GM19452 (cell line): ENCODE data around the gene CCR6.
"Not testable (repeated sequence)": the region's sequence is repeated elsewhere in the genome, so short reads cannot be mapped to it uniquely, and the experiment has no call there.

ENCODE experiments used
- ATAC-seq: cut with Tn5 transposase; IDR thresholded peaks from one replicate; pipeline ENCODE4 v1.9.1; 2021; ENCODE audit not compliant: unreplicated experiment

The CCR6 gene

GRCh38 chr6:167165858-167166471, 43.1 kb downstream of the CCR6 start:
- no peak for ATAC-seq

GRCh38 chr6:167167699-167168098, 44.8 kb downstream of the CCR6 start:
- not testable (repeated sequence) for ATAC-seq

- ATAC-seq: not testable (repeated sequence)
These were observed 45.4 kb downstream of the CCR6 start for GRCh38 chr6:167168296-167168695.

GRCh38 chr6:167169867-167170266, 47.0 kb downstream of the CCR6 start:
- ATAC-seq: not testable (repeated sequence)

- not testable (repeated sequence) for ATAC-seq
These were observed 48.4 kb downstream of the CCR6 start for GRCh38 chr6:167171300-167171699.

- ATAC-seq: not testable (repeated sequence)
These were observed 49.1 kb downstream of the CCR6 start for GRCh38 chr6:167172011-167172410.

- ATAC-seq: not testable (repeated sequence)
These were observed 54.4 kb downstream of the CCR6 start for GRCh38 chr6:167177271-167177670.

GRCh38 chr6:167178896-167179655, 56.2 kb downstream of the CCR6 start:
- not testable (repeated sequence) for ATAC-seq

GRCh38 chr6:167180086-167180485, 57.2 kb downstream of the CCR6 start:
- not testable (repeated sequence) for ATAC-seq

GRCh38 chr6:167181351-167181750, 58.5 kb downstream of the CCR6 start:
- ATAC-seq: not testable (repeated sequence)

- peak; percentile 66 for ATAC-seq
These were observed 60.0 kb downstream of the CCR6 start for GRCh38 chr6:167182913-167183314.

GRCh38 chr6:167185101-167185500, 62.2 kb downstream of the CCR6 start:
- ATAC-seq: not testable (repeated sequence)

GRCh38 chr6:167187275-167187674, 64.4 kb downstream of the CCR6 start:
- ATAC-seq: not testable (repeated sequence)
